ENCODE measurements around the gene ARHGEF35. TPM values are rescaled to one million over a fixed set of nuclear protein-coding genes. Genes with fewer than 3 reads are reported as not detected.
"Not testable (repeated sequence)": the region's sequence is repeated elsewhere in the genome, so short reads cannot be mapped to it uniquely, and the experiment has no call there.

Gene ARHGEF35
- polyA plus RNA-seq (2012; ENCODE audit: low read depth, missing spikeins) = 4.6 TPM

- DNase-seq (ENCODE audit: insufficient read length, low spot score); FAIRE-seq: not testable (repeated sequence)
Measured at GRCh38 chr7:144195212-144195872, at the start of gene ARHGEF35. ARHGEF35 (minus strand) TSS chr7:144195833; CDS start chr7:144188383, 7,450 bp downstream.

- FAIRE-seq = peak; percentile 84
- not testable (repeated sequence) for DNase-seq (ENCODE audit: insufficient read length, low spot score)
Measured at GRCh38 chr7:144245372-144245771, 49.7 kb upstream of the ARHGEF35 start.

- not testable (repeated sequence) for DNase-seq (ENCODE audit: insufficient read length, low spot score)
- FAIRE-seq = peak; percentile 45
Measured at GRCh38 chr7:144239365-144239764, 43.7 kb upstream of the ARHGEF35 start, which contains the start of gene OR2A42. OR2A42 (minus strand) TSS chr7:144239605; CDS start chr7:144232843, 6,762 bp downstream.

- FAIRE-seq = peak; percentile 51
- DNase-seq (ENCODE audit: insufficient read length, low spot score) = not testable (repeated sequence)
Measured at GRCh38 chr7:144238530-144239082, 43.0 kb upstream of the ARHGEF35 start.

- not testable (repeated sequence) for DNase-seq (ENCODE audit: insufficient read length, low spot score); FAIRE-seq
Measured at GRCh38 chr7:144233039-144233438, 37.4 kb upstream of the ARHGEF35 start.

- peak; percentile 20 for FAIRE-seq
- not testable (repeated sequence) for DNase-seq (ENCODE audit: insufficient read length, low spot score)
Measured at GRCh38 chr7:144231027-144231426, 35.4 kb upstream of the ARHGEF35 start.

- not testable (repeated sequence) for DNase-seq (ENCODE audit: insufficient read length, low spot score); FAIRE-seq
Measured at GRCh38 chr7:144228810-144229209, 33.2 kb upstream of the ARHGEF35 start.

- peak; percentile 70 for FAIRE-seq
- DNase-seq (ENCODE audit: insufficient read length, low spot score) = not testable (repeated sequence)
Measured at GRCh38 chr7:144226866-144227265, 31.2 kb upstream of the ARHGEF35 start.

- FAIRE-seq = peak; percentile 50
- DNase-seq (ENCODE audit: insufficient read length, low spot score) = not testable (repeated sequence)
Measured at GRCh38 chr7:144223675-144224074, 28.0 kb upstream of the ARHGEF35 start.

GRCh38 chr7:144220531-144220930, 24.9 kb upstream of the ARHGEF35 start:
- FAIRE-seq = peak; percentile 16
- not testable (repeated sequence) for DNase-seq (ENCODE audit: insufficient read length, low spot score)

GRCh38 chr7:144219149-144219548, 23.5 kb upstream of the ARHGEF35 start:
- not testable (repeated sequence) for DNase-seq (ENCODE audit: insufficient read length, low spot score); FAIRE-seq

- not testable (repeated sequence) for DNase-seq (ENCODE audit: insufficient read length, low spot score); FAIRE-seq
Measured at GRCh38 chr7:144218581-144218980, 22.9 kb upstream of the ARHGEF35 start.

- FAIRE-seq = peak; percentile 85
- DNase-seq (ENCODE audit: insufficient read length, low spot score) = not testable (repeated sequence)
Measured at GRCh38 chr7:144217200-144217599, 21.6 kb upstream of the ARHGEF35 start.

GRCh38 chr7:144205306-144205705, 9.7 kb upstream of the ARHGEF35 start:
- DNase-seq (ENCODE audit: insufficient read length, low spot score); FAIRE-seq: not testable (repeated sequence)

- FAIRE-seq = peak; percentile 90
- not testable (repeated sequence) for DNase-seq (ENCODE audit: insufficient read length, low spot score)
Measured at GRCh38 chr7:144203086-144203485, 7.5 kb upstream of the ARHGEF35 start.

- peak; percentile 50 for FAIRE-seq
- DNase-seq (ENCODE audit: insufficient read length, low spot score) = not testable (repeated sequence)
Measured at GRCh38 chr7:144201978-144202377, 6.3 kb upstream of the ARHGEF35 start.

- FAIRE-seq = peak; percentile 48
- DNase-seq (ENCODE audit: insufficient read length, low spot score) = not testable (repeated sequence)
Measured at GRCh38 chr7:144198934-144199333, 3.3 kb upstream of the ARHGEF35 start.

- not testable (repeated sequence) for FAIRE-seq
Measured at GRCh38 chr7:144194453-144194852, 1.2 kb downstream of the ARHGEF35 start.

GRCh38 chr7:144193782-144194181, 1.9 kb downstream of the ARHGEF35 start:
- FAIRE-seq; DNase-seq (ENCODE audit: insufficient read length, low spot score): not testable (repeated sequence)

More at GRCh38 chr7:144194453-144194852, 1.2 kb downstream of the ARHGEF35 start:
- DNase-seq (ENCODE audit: insufficient read length, low spot score) = not testable (repeated sequence)

- DNase-seq (ENCODE audit: insufficient read length, low spot score); FAIRE-seq: not testable (repeated sequence)
Measured at GRCh38 chr7:144188578-144189171, 7.0 kb downstream of the ARHGEF35 start.

- not testable (repeated sequence) for DNase-seq (ENCODE audit: insufficient read length, low spot score); FAIRE-seq
Measured at GRCh38 chr7:144187848-144188247, 7.8 kb downstream of the ARHGEF35 start.

Measured in GM12891 (cell line).